Amygdala (tissue), 56 donors: Measurements from ENCODE around the gene RALB.

Experiments
- DNase-seq, 56 donors: peaks; one replicate each; lab custom pipeline; 2025; lab: John Stamatoyannopoulos, UW

Gene RALB

DNA sequence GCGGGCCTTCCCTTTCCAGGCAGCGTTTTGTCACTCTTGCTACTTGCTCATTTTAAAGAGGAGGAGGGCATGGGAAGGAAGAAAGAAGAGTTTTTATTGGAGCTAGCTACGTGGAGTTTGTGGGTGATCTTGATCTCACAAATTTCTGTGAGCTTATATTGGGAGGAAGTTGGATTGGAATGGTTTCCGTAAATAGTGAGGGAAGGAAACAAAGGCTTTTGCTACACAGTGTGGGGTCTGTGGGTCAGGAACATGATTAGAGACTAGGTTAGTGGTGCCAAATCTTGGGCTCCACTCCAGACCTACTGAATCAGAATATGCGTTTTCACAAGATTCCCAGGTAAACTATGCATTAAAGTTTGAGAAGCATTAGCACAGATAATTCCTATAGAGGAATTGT lies 8.1 kb downstream of the RALB start:
- DNase-seq: no peak

DNA sequence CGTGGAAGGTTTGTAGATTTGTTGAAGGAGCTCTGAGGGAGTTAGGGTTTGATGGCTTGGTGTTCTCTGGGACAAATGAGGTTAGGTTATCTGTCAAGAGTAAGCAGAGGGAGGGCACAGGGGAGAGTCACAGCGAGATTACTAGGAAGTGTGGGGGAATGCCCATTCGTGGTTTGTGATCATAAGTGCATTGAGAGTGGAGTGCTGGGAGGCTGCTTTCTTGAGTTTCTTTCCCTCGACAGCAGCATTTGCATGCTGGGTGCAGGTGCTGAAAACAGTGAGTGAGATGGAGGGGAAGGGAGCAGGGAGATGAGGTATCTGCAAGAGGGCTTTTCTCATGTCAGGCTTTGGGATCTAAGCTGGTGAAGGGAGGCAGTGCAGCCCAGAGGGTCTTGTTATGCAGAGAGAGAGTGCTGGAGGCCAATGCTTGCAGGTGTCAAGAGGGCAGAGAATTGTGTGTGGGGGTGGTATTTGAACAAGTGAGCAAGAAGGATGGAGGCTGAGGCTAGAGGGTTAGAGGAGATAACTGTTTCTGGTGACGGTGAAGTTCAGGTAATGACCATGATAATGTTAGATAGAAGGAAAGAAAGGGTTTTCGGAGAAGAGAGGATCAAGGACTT lies 8.8 kb downstream of the RALB start:
- no peak for DNase-seq

DNA sequence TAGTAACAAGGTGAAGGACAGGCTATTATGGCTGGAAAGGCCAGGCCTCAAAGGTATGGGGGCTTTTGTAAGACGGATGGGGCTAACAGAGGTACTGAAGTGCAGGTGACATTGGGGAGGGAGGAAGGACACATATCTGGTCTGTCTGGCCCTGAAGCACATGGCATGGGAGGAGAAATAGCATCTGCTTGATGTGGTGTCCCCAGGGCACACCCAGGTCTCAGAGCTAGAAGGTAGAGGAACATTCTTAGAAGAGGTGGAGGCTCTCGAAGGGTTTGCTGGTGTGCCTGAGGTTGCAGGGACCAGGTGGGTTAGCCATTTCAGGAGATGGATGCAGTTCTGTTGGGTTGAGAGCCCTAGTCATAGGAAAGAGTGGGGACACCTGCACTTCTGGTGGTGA lies 9.5 kb downstream of the RALB start:
- DNase-seq: no peak

DNA sequence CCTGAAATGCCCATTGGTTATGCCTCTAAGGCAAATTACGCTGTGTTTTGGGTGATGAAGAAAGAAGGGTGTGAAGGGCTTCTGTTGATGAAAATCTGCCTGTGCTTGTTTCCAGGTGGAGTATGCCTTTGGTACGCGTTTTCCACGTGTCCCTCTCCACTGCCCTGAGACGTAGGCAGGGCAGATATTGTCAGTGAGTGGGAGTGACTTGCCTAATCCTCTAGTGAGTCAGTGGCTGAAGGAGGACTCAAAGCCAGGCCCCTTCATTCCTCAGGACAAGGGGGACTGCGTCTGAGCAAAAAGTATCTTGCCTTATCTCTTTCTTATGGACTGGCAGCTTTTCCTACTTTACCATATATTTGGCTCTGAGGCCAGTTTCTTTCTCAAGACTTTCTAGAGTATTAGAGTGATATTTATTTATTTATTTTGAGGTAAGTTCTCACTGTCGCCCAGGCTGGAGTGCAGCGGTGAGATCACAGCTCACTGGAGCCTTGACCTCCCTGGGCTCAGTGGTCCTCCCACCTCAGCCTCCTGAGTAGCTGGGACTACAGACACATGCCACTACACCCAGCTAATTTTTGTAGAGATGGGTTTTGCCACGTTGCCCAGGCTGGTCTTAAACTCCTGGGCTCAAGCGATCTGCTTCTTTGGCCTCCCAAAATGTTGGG lies 10.2 kb downstream of the RALB start:
- no peak for DNase-seq

DNA sequence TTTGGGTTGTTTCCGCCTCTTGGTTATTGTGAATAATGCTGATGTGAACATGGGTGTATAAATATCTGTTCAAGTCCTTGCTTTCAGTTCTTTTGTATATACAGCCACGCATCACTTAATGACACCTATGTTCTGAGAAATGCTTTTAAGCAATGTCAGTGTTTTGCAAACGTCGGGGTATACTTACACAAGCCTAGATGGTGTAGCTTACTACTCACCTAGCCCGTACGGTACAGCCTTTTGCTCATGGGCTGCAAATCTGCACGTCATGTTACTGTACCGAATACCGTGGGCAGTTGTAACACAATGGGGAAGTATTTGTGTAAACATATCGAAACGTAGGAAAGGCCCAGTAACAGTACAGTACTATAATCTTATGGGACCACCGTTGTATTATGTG lies 12.4 kb downstream of the RALB start:
- no peak for DNase-seq

DNA sequence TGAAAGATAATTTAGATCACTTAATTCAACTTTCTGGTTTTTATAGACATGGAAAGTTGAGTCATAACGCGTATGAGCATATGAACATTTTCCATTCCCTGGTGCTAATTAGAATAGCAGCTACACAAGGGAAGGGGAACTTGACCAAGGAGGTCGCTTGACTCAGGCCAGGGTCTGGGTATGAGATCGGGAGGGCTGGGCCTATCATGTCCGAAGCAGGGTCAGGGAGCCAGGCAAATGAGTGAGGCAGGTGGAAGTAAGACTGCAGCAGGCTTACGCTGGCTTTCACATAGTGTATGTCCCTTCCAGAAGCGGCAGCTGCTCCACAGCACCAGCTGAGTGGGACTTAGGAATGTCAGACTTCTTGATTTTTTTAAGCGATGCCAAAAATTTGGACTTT lies 14.7 kb downstream of the RALB start:
- DNase-seq: no peak

DNA sequence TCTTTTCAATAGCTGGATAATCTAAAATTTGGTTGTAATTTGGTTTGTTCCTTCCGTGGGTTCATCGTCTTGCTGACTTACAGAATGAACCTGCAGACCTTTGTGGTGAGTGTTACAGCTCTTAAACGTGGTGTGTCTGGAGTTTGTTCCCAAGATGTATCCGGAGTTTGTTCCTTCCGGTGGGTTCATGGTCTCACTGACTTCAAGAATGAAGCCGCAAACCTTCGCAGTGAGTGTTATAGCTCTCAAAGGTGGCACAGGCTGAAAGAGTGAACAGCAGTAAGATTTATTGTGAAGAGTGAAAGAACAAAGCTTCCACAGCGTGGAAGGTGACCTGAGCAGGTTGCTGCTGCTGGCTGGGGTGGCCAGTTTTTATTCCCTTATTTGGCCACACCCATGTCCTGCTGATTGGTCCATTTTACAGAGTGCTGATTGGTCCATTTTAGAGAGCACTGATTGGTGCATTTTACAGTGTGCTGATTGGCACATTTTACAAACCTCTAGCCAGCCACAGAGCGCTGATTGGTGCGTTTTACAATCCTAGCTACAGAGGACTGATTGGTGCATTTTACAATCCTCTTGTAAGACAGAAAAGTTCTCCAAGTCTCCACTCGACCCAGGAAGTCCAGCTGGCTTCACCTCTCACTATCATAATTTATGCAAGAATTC lies 16.6 kb downstream of the RALB start:
- no peak for DNase-seq

DNA sequence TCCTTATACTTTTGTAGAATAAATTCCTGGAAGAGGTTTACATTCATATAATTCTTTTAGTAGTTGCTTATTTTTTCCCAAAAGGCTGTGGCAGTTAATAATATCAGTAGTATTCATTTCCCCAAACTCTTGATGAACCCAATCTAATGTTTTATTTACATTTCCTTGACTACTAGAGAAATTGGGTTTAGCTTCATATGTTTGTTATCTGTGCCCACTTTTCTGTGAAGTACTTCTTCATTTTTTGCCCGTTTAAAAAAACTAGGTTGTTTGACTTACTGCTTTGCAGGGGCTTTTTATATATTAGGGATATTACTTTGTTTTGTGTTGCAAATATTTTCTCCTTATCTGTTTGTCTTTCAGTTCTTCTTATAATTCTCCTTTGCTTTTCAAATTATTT lies 17.2 kb downstream of the RALB start:
- DNase-seq: no peak

DNA sequence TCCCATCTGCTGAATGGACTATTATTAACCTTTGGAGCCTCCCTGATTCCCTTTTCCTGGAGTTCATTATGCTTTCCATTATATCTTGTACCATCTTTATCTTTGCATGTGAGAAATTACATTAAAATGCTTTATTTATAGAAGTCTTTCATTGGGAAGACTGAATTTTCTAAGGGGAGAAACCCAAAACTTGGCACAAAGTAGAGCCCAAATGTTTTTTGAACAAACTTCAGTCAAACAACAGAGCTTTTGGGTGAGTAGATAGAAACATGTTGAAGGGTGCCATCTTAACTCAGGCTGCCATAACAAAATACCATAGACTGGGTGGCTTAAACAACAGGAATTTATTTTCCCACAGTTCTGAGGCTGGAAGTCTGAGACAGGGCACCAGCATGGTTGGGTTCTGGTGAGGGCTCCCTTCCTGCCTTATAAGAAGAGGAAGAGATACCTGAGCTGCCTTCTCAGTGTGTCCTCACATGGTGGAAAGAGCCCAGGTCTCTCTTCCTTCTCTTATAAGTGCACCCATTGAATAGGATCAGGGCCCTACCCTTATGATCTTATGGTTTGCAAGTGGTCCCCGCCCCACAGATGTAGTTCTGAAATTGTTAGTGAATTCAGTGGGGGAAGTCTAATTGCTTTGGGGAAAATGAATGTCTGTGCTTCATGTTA lies 19.2 kb downstream of the RALB start:
- DNase-seq: no peak

DNA sequence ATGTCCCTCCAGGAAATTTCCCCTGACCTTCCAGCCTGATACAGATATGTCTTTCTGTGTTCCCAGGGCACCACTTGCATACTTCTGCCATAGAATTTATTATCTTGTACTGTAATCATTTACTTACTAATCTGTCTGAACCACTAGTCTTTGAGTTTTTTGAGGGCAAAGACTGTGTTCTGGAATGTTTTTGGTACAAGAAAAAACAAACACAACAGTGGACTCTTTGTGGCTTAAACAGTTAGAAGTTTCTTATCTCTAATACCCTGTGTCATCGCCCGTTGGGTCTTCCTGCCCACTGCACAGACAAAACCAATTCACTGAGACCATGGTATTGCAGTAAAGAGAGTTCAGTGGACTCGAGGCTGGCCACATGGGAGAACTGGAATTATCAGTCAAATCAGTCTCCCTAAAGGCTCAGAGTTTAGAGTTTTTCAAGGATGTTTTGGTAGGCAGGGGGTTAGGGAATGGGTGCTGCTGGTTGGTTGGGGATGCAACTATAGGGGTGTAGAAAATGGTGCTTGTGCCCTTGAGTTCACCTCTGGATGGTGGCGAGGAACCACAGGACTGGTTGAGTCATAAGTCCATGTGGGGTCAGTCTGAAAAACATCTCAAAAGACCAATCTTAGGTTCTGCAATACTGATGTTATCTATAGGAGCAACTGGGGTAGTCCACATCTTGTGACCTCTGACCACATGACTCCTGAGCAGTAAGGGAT lies 20.3 kb downstream of the RALB start:
- DNase-seq: no peak

DNA sequence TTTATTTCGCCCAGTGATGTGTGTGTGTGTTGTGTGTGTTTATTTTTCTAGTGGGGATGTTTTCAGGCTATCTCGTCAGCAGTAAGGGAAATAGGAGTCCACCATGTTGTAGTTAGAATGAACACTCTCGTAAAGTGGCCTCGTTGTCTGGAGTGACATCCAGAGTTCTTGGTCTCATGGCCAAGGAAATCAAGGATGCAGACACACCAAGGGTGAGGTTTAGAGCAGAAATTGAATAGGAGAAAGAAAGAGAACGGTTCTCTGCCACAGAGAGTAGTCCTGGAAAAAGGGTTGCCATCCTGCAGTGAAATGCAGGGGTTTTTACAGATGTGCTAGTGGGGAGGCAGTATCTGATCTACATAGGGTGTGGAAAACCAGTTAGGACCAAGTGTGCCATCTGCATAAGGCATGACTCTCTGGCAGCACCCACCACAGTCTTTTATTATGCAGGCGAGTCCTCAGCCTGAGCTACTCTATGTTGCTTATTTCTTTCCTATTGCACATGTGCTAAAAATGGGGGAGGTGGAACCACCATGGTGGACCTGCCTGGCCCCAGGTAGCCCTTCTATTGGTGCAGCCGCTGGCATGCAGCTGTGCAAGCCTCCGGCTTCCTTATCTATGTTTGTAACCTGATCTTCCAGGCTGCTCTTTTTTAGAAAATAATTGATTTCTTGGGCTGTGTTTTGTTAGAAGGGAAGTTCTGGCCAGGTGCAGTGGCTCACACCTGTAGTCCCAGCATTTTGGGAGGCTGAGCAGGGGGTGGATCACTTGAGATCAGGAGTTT lies 23.2 kb downstream of the RALB start:
- no peak for DNase-seq

DNA sequence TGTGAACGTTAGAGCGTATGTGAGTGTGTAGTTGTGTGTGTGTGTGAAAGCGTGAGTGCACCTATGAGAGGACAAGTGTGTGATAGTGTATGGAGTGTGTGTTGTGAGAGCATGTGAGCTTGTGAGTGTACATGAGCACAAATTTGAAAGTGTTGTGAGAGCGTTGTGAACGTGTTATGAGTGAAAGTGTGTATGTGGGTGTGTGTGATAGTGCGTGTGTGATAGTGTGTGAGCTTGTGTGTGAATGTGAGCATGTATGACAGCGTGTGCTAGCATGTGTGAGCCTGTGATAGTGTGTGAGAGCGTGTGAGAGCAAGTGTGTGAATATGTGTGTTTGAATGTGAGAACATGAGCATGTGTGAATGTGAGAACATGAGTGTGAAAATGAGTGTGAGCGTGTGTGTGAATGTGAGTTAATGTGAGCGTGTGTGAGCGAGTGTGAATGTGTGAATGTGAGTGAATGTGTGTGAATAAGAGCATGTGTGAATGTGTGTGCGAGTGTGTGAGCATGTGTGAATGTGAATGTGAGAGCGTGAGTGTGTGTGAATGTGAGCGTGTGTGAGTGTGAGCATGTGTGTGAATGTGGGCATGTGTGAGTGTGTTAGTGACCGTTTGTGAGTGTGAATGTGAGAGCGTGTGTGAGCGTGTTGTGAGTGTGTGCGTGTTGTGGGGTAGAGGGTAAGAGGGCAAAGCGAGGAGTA lies 25.0 kb downstream of the RALB start:
- no peak for DNase-seq

DNA sequence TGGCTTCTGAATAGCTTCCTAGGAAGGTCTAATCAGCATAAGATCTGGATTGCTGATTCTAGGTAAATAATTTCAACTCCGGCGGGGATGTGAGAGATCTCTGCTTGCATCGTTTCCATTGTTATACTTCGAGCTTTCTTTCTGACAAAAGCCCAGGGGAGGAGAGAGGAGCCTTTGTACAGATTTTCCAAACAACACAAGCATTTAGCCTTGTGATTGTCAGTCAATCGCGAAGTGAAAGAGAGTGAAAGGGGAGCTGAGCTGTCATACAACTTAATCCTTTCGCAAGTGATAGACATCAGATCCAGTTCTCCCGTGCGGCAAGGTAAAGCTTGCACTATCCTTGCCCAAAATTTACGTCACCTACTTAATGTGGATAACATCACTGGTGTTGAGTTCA lies 26.2 kb downstream of the RALB start:
- DNase-seq: no peak

DNA sequence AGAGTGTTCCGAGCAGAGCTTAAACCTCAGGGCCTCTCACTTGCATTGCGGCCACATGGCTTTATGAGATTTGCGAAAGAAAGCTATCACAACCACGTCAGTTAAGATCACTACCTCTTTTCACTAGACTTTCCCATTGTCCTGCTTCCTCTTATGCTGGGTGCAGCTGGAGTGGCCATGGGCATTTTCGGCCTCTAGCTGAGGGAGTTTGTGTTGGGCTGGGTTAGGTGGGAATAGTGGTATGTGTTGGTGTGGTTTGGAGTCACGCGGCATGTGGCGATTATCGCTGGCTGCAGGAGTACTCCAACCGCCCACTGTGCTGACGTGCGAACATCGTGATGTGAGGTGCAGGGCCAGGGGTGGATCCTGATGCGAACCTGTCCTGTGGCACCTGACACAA lies 27.1 kb downstream of the RALB start:
- DNase-seq: no peak

DNA sequence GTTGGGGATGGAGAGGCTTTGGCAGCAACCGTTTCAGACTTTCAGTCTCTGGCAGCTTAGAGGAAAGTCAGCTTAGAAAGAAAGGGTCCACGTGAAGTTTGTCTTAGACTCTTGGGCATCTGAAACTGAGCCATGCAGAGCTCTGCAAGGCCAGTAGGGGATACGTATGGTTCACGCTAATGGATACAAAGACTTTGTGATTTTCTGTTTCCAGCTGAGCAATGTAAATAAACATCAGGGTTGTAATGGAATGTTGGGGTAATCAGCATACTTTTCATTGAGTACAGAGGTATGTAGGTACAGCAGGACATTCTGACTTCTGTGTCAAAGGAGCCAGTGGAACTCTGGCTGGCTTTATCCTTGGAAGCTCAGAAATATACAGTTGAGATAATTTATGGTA lies 31.0 kb downstream of the RALB start:
- DNase-seq: no peak

DNA sequence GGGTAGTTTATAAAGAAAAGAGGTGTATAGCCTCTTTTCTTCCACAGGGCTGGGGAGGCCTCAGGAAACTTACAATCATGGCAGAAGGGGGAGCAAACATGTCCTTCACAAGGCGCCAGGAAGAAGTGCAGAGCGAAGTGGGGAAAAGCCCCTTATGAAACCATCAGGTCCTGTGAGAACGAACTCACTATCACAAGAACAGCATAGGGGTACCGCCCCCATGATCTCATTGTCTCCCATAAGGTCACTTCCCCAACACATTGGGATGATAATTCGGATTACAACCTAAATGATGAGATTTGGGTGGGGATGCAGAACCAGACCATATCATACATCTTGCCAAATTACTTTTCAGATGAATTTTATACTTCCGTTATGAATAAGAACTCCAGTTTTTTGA lies 32.4 kb downstream of the RALB start:
- DNase-seq: no peak

DNA sequence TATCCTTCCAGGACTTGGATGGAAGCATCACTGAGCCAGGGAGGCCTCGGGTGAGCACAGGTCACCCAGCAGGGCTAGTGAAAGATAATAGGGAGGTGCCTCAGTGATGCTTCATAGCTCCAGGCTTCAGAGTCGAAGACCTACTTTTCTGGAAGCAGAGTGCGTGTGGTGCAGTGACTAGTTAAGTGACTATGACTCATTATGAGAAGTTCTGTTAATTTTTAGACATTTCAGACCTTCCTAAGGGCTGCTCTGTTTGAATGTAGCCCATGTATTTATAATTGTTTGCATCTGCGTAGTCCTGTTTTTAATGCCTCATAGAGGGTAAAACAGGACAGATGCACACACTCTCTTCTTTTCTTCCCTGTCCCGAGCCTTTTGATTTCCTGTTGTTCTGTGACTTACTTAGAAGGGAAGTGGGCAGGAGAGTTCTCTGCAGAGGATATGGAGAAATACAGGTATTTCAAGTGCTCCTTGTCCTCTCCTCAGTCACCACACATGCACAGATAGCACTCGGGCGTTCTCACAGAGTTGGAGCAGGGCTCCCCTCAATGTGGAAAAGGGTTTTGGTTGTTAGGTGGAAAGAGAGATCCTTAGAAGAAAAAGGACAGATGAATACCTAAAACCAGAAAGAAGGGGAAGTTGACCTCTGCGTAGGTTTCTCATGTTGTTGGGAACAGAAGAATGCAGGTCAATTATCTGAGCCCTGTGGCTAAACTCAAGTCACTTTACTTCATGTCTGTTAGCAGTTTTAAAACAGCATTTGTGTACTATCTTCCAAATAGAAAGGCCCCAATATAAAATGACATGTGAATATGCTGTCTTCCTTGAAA lies 34.7 kb downstream of the RALB start:
- no peak for DNase-seq

DNA sequence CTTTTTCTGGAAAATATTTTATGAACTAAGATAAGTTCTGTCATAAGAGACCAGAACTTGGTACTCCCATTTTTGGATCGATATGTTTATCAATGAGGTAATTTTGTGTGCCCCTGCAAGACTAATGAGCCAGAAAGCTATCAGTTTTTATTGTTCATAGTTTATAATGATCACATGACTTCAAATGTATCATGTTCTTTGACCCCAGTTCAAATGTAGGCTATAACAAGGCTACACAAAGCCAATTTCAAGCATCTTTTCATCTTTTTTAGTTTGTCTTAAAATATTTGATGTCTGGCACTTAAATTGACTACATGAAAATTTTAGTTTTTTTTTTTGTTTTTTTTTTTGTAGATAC lies 35.3 kb downstream of the RALB start:
- no peak for DNase-seq
